Measurements from ENCODE around the gene MTR. TPM values are rescaled to one million over a fixed set of nuclear protein-coding genes. Genes with fewer than 3 reads are reported as not detected.

The MTR gene
- total RNA-seq, 4 donors from 2014 or later, result 42.3 to 55.3 (median 44.7) TPM

- peaks cover 0 to 9% (median 0%) of the 10 kb centered on the region in 4 donors for H3K9me3 ChIP-seq
- WGBS, 2 donors, result 27 to 30% methylated on average over 9 of the region's 9 CpGs
- H3K27ac ChIP-seq, result no peak overlapping the region
- TF ChIP-seq, protein P1, sequence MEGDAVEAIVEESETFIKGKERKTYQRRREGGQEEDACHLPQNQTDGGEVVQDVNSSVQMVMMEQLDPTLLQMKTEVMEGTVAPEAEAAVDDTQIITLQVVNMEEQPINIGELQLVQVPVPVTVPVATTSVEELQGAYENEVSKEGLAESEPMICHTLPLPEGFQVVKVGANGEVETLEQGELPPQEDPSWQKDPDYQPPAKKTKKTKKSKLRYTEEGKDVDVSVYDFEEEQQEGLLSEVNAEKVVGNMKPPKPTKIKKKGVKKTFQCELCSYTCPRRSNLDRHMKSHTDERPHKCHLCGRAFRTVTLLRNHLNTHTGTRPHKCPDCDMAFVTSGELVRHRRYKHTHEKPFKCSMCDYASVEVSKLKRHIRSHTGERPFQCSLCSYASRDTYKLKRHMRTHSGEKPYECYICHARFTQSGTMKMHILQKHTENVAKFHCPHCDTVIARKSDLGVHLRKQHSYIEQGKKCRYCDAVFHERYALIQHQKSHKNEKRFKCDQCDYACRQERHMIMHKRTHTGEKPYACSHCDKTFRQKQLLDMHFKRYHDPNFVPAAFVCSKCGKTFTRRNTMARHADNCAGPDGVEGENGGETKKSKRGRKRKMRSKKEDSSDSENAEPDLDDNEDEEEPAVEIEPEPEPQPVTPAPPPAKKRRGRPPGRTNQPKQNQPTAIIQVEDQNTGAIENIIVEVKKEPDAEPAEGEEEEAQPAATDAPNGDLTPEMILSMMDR (IDR thresholded peaks at IDR 0.05), result no peak
- TF ChIP-seq EP300 (IDR thresholded peaks at IDR 0.05) (no peak), POLR2A (IDR thresholded peaks at IDR 0.05) (no peak)
- no peaks in the 10 kb centered on the region for H3K4me1 ChIP-seq
- no peaks in the 10 kb centered on the region for H3K27me3 ChIP-seq
- DNase-seq (ENCODE audit: low spot score in 2 of 2), result no peak
- no peak overlapping the region for H3K4me3 ChIP-seq
- no peaks in the 10 kb centered on the region for H3K36me3 ChIP-seq
Observed at GRCh38 chr1:236952246-236953003, 157.3 kb downstream of the MTR start.

GRCh38 chr1:236953151-236953700 is 158.1 kb downstream of the MTR start:
- DNase-seq (ENCODE audit: low spot score in 2 of 2), result no peak
- Histone ChIP-seq H3K36me3 (no peaks in the 10 kb centered on the region), H3K27ac (no peak overlapping the region), H3K4me1 (no peaks in the 10 kb centered on the region), H3K27me3 (no peaks in the 10 kb centered on the region), H3K4me3 (no peak overlapping the region), H3K9me3 (peaks cover 0 to 9% (median 0%) of the 10 kb centered on the region in 4 donors)
- WGBS, 2 donors, result 66 to 71% methylated on average over 2 of the region's 2 CpGs
- TF ChIP-seq, protein P1 (IDR thresholded peaks at IDR 0.05), result no peak
- TF ChIP-seq POLR2A (IDR thresholded peaks at IDR 0.05), result no peak
- TF ChIP-seq EP300 (IDR thresholded peaks at IDR 0.05), result no peak

Other genes with a start within 250 kb of the MTR start
- gene HEATR1, start 190.8 kb upstream of the MTR start, total RNA-seq, result 10 to 100 TPM; 17.0 to 32.4 (median 19.4) TPM
- 1 to 10 TPM in 1 of 4 donors, under 1 TPM in 3; 0.21 to 1.1 (median 0.65) TPM for gene ACTN2, start 108.8 kb upstream of the MTR start, total RNA-seq
- not detected for gene MT1HL1, start 209.1 kb downstream of the MTR start, total RNA-seq
- gene RYR2, start 246.9 kb downstream of the MTR start, total RNA-seq, result under 1 TPM; 0.20 to 0.60 (median 0.32) TPM

All from tibial nerve (tissue), 4 donors.